ENCODE results near the gene SAV1.

Gene SAV1

GRCh38 chr14:50675597-50675996, 7.5 kb upstream of the SAV1 start:
- no peak overlapping the region for H3K27ac ChIP-seq
- no peaks in the 10 kb centered on the region for H4K20me1 ChIP-seq (ENCODE audit: insufficient read depth)
- no peak overlapping the region for H3K4me3 ChIP-seq (IDR thresholded peaks at IDR 0.05; ENCODE audit: insufficient read depth, low read depth, low read length)
- H3K4me1 ChIP-seq (ENCODE audit: low read depth, poor library complexity, severe bottlenecking), result peaks cover 14% of the 10 kb centered on the region
- no peak for TF ChIP-seq CTCF (conservative IDR thresholded peaks at IDR 0.05; ENCODE audit: low read depth, low read length)
- H3K79me2 ChIP-seq (ENCODE audit: insufficient read depth, low read depth), result no peaks in the 10 kb centered on the region
- no peak overlapping the region for H2AFZ ChIP-seq (ENCODE audit: low read depth)
- no peak overlapping the region for H3K9ac ChIP-seq
- no peak overlapping the region for H3K4me2 ChIP-seq
- no peaks in the 10 kb centered on the region for H3K27me3 ChIP-seq (ENCODE audit: insufficient read depth, low read depth)
- H3K36me3 ChIP-seq (ENCODE audit: insufficient read depth), result no peaks in the 10 kb centered on the region

- H3K4me3 ChIP-seq (IDR thresholded peaks at IDR 0.05; ENCODE audit: insufficient read depth, low read depth, low read length), result no peak overlapping the region
- H2AFZ ChIP-seq (ENCODE audit: low read depth), result no peak overlapping the region
- H3K9ac ChIP-seq, result no peak overlapping the region
- H3K4me1 ChIP-seq (ENCODE audit: low read depth, poor library complexity, severe bottlenecking), result peaks cover 7% of the 10 kb centered on the region
- H3K4me2 ChIP-seq, result no peak overlapping the region
- H3K36me3 ChIP-seq (ENCODE audit: insufficient read depth), result no peaks in the 10 kb centered on the region
- H4K20me1 ChIP-seq (ENCODE audit: insufficient read depth), result no peaks in the 10 kb centered on the region
- H3K79me2 ChIP-seq (ENCODE audit: insufficient read depth, low read depth), result peaks cover 15% of the 10 kb centered on the region; the same call in 1 of the 2 replicates
- TF ChIP-seq CTCF (conservative IDR thresholded peaks at IDR 0.05; ENCODE audit: low read depth, low read length), result no peak
- H3K27ac ChIP-seq, result no peak overlapping the region
- H3K27me3 ChIP-seq (ENCODE audit: insufficient read depth, low read depth), result no peaks in the 10 kb centered on the region
Observed at GRCh38 chr14:50670866-50671256, 2.8 kb upstream of the SAV1 start.

- no peaks in the 10 kb centered on the region for H3K36me3 ChIP-seq (ENCODE audit: insufficient read depth)
- H3K27ac ChIP-seq, result no peak overlapping the region
- H4K20me1 ChIP-seq (ENCODE audit: insufficient read depth), result no peaks in the 10 kb centered on the region
- no peak overlapping the region for H2AFZ ChIP-seq (ENCODE audit: low read depth)
- TF ChIP-seq CTCF (conservative IDR thresholded peaks at IDR 0.05; ENCODE audit: low read depth, low read length), result no peak
- no peak overlapping the region for H3K4me2 ChIP-seq
- H3K27me3 ChIP-seq (ENCODE audit: insufficient read depth, low read depth), result no peaks in the 10 kb centered on the region
- peaks cover 12% of the 10 kb centered on the region for H3K4me1 ChIP-seq (ENCODE audit: low read depth, poor library complexity, severe bottlenecking)
- no peak overlapping the region for H3K4me3 ChIP-seq (IDR thresholded peaks at IDR 0.05; ENCODE audit: insufficient read depth, low read depth, low read length)
- no peak overlapping the region for H3K9ac ChIP-seq
- peaks cover 20% of the 10 kb centered on the region; the same call in 1 of the 2 replicates for H3K79me2 ChIP-seq (ENCODE audit: insufficient read depth, low read depth)
Observed at GRCh38 chr14:50670196-50670865, 2.2 kb upstream of the SAV1 start.

GRCh38 chr14:50669441-50669986, 1.4 kb upstream of the SAV1 start:
- H3K4me2 ChIP-seq, result no peak overlapping the region
- H3K27me3 ChIP-seq (ENCODE audit: insufficient read depth, low read depth), result no peaks in the 10 kb centered on the region
- H2AFZ ChIP-seq (ENCODE audit: low read depth), result no peak overlapping the region
- H3K4me1 ChIP-seq (ENCODE audit: low read depth, poor library complexity, severe bottlenecking), result peaks cover 12% of the 10 kb centered on the region
- H3K79me2 ChIP-seq (ENCODE audit: insufficient read depth, low read depth), result peaks cover 21% of the 10 kb centered on the region; the same call in 1 of the 2 replicates
- no peak for TF ChIP-seq CTCF (conservative IDR thresholded peaks at IDR 0.05; ENCODE audit: low read depth, low read length)
- no peak overlapping the region for H3K9ac ChIP-seq
- H3K36me3 ChIP-seq (ENCODE audit: insufficient read depth), result no peaks in the 10 kb centered on the region
- H3K4me3 ChIP-seq (IDR thresholded peaks at IDR 0.05; ENCODE audit: insufficient read depth, low read depth, low read length), result no peak overlapping the region
- H3K27ac ChIP-seq, result no peak overlapping the region
- H4K20me1 ChIP-seq (ENCODE audit: insufficient read depth), result no peaks in the 10 kb centered on the region

All from KMS-11 (cell line).